Activated naive CD8-positive, alpha-beta T cell (primary cell): Measurements from ENCODE around the gene GOLGA1.
"Not testable (repeated sequence)": the region's sequence is repeated elsewhere in the genome, so short reads cannot be mapped to it uniquely, and the experiment has no call there.

Experiments
- H3K27ac Mint-ChIP-seq: one replicate; pipeline ENCODE4 v1.8.0; 2021; ENCODE audit warnings: mixed read lengths
- H3K27me3 Mint-ChIP-seq: one replicate; pipeline ENCODE4 v1.8.0; 2021; ENCODE audit warnings: mixed read lengths
- H3K36me3 Mint-ChIP-seq: one replicate; pipeline ENCODE4 v1.8.0; 2021; ENCODE audit warnings: mixed read lengths
- H3K4me1 Mint-ChIP-seq: one replicate; pipeline ENCODE4 v1.8.0; 2021; ENCODE audit warnings: low read depth, mixed read lengths
- H3K4me3 Mint-ChIP-seq: one replicate; pipeline ENCODE4 v1.8.0; 2021; ENCODE audit warnings: mild to moderate bottlenecking, mixed read lengths
- H3K9me3 Mint-ChIP-seq: one replicate; pipeline ENCODE4 v1.8.0; 2021; ENCODE audit warnings: low read depth, mixed read lengths

GOLGA1 gene

DNA sequence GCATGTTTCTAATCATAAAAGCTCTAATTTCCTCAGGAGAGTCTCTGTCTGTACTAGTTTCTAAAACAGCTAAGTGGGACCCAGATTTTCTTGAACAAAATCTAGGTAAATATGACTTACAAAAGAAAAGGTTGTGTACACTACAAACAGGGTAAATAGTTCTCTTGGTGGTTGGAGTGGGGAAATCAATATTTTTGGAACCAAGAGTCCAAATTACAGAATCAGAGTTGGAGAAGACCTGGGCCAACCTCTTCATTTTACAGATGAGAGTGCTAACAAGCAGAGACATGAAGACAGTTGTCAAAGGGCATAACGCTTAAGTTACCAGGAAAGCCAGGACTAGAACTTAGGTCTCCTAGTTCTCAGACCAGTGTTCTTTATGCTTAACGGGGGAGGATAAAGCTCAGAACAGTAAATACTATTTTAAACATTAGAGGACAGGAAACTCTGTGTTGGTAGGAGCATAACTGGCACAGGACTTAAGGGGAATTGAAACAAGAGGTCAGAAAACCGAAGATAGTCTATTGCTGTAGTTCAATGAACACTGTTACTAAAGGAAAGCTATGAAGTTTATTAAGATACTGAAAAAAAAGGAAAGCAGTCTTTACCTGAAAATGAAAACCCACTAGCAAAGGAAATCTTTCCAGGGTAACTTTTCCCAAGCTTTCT lies 9.3 kb upstream of the GOLGA1 start:
- Mint-ChIP-seq H3K36me3 (peaks cover 13% of the 10 kb centered on the region), H3K27ac (no peak overlapping the region), H3K4me3 (no peak overlapping the region), H3K27me3 (no peaks in the 10 kb centered on the region), H3K9me3 (no peaks in the 10 kb centered on the region), H3K4me1 (no peaks in the 10 kb centered on the region)

DNA sequence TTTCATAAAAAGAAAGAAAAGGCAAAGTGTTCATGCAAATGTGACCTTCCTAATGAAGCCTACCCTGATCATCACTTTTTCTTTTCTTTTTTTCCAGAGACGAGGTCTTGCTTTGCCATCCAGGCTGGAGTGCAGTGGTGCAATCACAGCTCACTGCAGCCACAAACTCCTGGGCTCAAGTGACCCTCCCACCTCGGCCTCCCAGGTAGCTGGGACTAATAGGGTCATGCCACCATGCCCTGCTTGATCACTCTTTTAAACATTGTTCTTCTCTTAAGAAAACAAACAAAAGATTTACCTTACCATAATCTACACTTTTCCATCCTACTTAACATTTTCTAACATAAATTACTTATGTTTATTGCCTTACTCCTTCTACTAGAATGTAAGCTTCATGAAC lies 8.5 kb upstream of the GOLGA1 start:
- Mint-ChIP-seq H3K9me3 (no peaks in the 10 kb centered on the region), H3K4me1 (no peaks in the 10 kb centered on the region), H3K4me3 (no peak overlapping the region), H3K27me3 (no peaks in the 10 kb centered on the region), H3K27ac (no peak overlapping the region), H3K36me3 (peaks cover 11% of the 10 kb centered on the region)

DNA sequence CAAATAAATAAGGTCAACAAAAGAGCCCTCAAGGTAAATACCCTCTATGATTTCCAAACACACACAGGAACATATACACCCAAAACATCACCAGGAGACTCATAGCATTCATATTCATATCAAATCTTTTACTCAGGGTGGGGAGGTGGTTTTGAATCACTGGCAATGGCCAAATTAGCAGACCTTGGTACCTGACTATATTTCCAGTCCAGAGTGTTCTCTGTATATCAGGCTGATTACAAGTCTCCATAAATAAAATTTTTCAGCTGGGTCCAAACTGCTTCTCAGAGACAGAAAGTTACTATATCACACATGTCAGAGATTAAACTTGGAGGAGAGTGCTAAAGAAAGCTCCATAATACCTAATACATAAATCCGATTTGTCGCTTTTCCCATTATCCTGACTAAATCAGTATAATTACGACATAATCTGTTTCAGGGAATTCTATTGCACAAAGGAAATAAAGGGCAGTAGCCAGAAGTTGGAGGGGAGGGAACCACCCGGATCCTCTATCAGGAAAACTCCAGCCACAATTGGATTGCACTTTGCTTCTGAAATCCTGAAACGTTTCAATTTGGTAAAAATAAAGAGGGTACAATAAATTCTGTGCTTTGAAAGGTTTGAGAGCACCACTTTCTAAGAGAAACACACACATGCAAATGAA lies 7.0 kb upstream of the GOLGA1 start:
- no peak overlapping the region for H3K27ac Mint-ChIP-seq
- H3K4me3 Mint-ChIP-seq, result no peak overlapping the region
- peaks cover under 1% of the 10 kb centered on the region for H3K4me1 Mint-ChIP-seq
- H3K9me3 Mint-ChIP-seq, result no peaks in the 10 kb centered on the region
- peaks cover 8% of the 10 kb centered on the region for H3K36me3 Mint-ChIP-seq
- no peaks in the 10 kb centered on the region for H3K27me3 Mint-ChIP-seq

DNA sequence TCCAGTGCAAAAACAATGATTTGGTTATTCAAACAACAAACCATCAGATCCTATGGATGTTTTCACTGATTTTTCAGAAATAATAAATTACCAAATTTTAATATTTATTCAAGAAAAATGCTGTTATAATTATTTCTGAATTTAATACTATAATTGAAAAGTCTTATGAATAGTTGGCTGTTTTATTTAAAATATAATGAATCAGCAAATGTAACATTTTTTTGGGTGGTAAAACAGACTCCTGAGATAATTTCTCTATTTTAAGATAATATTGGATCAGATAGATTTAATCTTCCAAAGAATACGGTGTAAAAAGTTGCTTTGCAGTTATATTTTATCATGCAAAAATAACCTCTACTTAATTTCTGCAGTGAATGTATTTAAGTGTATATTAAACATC lies 5.3 kb upstream of the GOLGA1 start:
- peaks cover 4% of the 10 kb centered on the region for H3K36me3 Mint-ChIP-seq
- H3K4me3 Mint-ChIP-seq, result no peak overlapping the region
- no peak overlapping the region for H3K27ac Mint-ChIP-seq
- H3K9me3 Mint-ChIP-seq, result no peaks in the 10 kb centered on the region
- no peaks in the 10 kb centered on the region for H3K27me3 Mint-ChIP-seq
- peaks cover 9% of the 10 kb centered on the region for H3K4me1 Mint-ChIP-seq

GRCh38 chr9:124941679-124942561 lies 1.0 kb upstream of the GOLGA1 start:
- Mint-ChIP-seq H3K36me3 (peaks cover 7% of the 10 kb centered on the region), H3K27me3 (no peaks in the 10 kb centered on the region), H3K4me1 (peaks cover 26% of the 10 kb centered on the region), H3K9me3 (no peaks in the 10 kb centered on the region), H3K4me3 (peak overlapping the region; percentile 95), H3K27ac (peak overlapping the region; percentile 97)

GRCh38 chr9:124940521-124940893 lies 376 bp downstream of the GOLGA1 start:
- Mint-ChIP-seq H3K36me3 (peaks cover 10% of the 10 kb centered on the region), H3K27me3 (no peaks in the 10 kb centered on the region), H3K27ac (peak overlapping the region; percentile 75), H3K9me3 (no peaks in the 10 kb centered on the region), H3K4me1 (peaks cover 26% of the 10 kb centered on the region), H3K4me3 (peak overlapping the region; percentile 95)

DNA sequence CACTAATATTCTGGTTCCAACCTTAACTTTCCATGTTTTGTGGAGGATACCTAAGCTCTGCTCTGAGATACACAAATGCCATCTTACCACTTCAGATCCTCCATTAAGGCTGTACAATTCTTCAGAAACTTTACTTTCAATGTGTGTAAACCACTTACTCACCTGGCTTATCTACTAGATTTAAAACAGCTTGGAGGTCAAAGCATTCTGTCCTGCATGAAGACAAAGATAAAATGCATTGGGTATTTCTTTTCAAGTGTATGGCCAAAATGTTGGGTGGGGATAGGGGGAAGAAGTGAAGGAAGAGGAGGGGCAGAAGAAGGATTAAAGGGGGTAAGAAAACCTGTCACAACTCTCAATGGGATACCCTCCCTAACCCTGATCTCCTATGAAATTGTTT lies 939 bp downstream of the GOLGA1 start:
- H3K9me3 Mint-ChIP-seq, result no peaks in the 10 kb centered on the region
- H3K27ac Mint-ChIP-seq, result peak overlapping the region; percentile 75
- H3K4me1 Mint-ChIP-seq, result peaks cover 26% of the 10 kb centered on the region
- no peaks in the 10 kb centered on the region for H3K27me3 Mint-ChIP-seq
- H3K36me3 Mint-ChIP-seq, result peaks cover 10% of the 10 kb centered on the region
- peak overlapping the region; percentile 95 for H3K4me3 Mint-ChIP-seq

- H3K27ac Mint-ChIP-seq, result no peak overlapping the region
- H3K36me3 Mint-ChIP-seq, result peaks cover 18% of the 10 kb centered on the region
- H3K4me3 Mint-ChIP-seq, result no peak overlapping the region
- H3K9me3 Mint-ChIP-seq, result no peaks in the 10 kb centered on the region
- H3K4me1 Mint-ChIP-seq, result peaks cover 14% of the 10 kb centered on the region
- H3K27me3 Mint-ChIP-seq, result no peaks in the 10 kb centered on the region
Measured at GRCh38 chr9:124934290-124934689, 6.6 kb downstream of the GOLGA1 start.

DNA sequence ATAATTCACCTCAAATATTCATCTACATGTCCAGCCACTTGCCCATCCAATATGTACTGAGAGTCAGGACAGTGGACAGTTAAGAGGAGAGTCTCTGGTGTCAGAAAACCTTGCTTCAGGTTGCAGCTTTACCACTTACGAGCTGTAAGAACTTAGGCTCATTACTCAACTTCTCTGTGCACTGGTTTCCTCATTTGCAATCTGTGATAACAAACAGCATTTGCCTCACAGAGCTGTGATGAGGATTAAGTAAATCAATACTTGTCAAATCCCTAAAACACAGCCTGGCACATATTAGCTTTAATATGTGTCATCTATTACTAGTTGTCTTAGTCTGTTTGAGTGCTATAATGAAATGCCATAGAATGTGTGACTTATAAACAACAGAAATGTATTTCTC lies 8.6 kb downstream of the GOLGA1 start:
- Mint-ChIP-seq H3K27ac (no peak overlapping the region), H3K4me1 (peaks cover 3% of the 10 kb centered on the region), H3K36me3 (peaks cover 20% of the 10 kb centered on the region), H3K4me3 (no peak overlapping the region), H3K27me3 (no peaks in the 10 kb centered on the region), H3K9me3 (no peaks in the 10 kb centered on the region)

DNA sequence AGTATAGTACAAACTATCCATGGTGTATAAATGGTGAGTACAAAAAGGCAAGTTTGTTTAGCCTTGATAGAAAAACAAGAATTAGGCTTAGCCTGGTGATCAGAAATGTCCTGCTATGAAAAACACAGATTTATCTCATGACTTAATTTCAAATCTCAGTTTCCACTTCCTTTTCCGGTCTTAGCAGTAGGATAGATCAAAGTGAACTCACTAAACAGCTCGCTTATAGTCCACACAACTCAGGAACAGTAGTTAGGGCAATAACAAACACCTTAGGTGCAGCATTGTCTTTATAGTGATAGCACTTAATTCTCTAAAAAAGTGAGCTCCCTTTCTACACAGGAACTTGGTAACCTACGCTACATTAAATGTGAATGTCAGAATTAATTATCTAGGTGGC lies 11.4 kb downstream of the GOLGA1 start:
- peaks cover 3% of the 10 kb centered on the region for H3K4me1 Mint-ChIP-seq
- no peak overlapping the region for H3K4me3 Mint-ChIP-seq
- no peaks in the 10 kb centered on the region for H3K9me3 Mint-ChIP-seq
- H3K27me3 Mint-ChIP-seq, result no peaks in the 10 kb centered on the region
- peaks cover 24% of the 10 kb centered on the region for H3K36me3 Mint-ChIP-seq
- H3K27ac Mint-ChIP-seq, result no peak overlapping the region

GRCh38 chr9:124928116-124928515 lies 12.8 kb downstream of the GOLGA1 start:
- peaks cover 18% of the 10 kb centered on the region for H3K36me3 Mint-ChIP-seq
- H3K27ac Mint-ChIP-seq, result no peak overlapping the region
- peaks cover 3% of the 10 kb centered on the region for H3K4me1 Mint-ChIP-seq
- no peaks in the 10 kb centered on the region for H3K27me3 Mint-ChIP-seq
- H3K9me3 Mint-ChIP-seq, result no peaks in the 10 kb centered on the region
- H3K4me3 Mint-ChIP-seq, result no peak overlapping the region

DNA sequence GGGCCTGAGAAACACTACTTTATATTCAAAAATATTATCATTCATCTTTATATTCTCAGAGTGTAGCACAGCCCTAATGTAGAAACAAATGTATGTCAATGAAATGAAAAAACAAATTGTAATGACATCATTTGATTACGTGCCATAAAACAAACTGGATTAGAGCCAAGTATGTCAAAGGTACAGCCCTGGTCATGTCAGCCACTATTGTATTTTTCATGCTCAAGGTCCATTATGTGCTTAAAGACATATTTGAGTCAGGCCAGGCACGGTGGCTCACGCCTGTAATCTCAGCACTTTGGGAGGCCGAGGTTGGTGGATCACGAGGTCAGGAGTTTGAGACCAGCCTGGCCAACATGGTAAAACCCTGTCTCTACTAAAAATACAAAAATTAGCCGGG lies 20.5 kb downstream of the GOLGA1 start:
- H3K9me3 Mint-ChIP-seq, H3K36me3 Mint-ChIP-seq, H3K27ac Mint-ChIP-seq, H3K4me3 Mint-ChIP-seq, H3K27me3 Mint-ChIP-seq, H3K4me1 Mint-ChIP-seq: not testable (repeated sequence)

GRCh38 chr9:124914753-124915405 lies 26.0 kb downstream of the GOLGA1 start:
- Mint-ChIP-seq H3K27me3 (no peaks in the 10 kb centered on the region), H3K4me3 (no peak overlapping the region), H3K4me1 (no peaks in the 10 kb centered on the region), H3K9me3 (no peaks in the 10 kb centered on the region), H3K36me3 (peaks cover 34% of the 10 kb centered on the region), H3K27ac (no peak overlapping the region)

- H3K4me1 Mint-ChIP-seq, result no peaks in the 10 kb centered on the region
- H3K4me3 Mint-ChIP-seq, result no peak overlapping the region
- H3K27me3 Mint-ChIP-seq, result no peaks in the 10 kb centered on the region
- no peak overlapping the region for H3K27ac Mint-ChIP-seq
- peaks cover 35% of the 10 kb centered on the region for H3K36me3 Mint-ChIP-seq
- no peaks in the 10 kb centered on the region for H3K9me3 Mint-ChIP-seq
Measured at GRCh38 chr9:124913378-124913777, 27.5 kb downstream of the GOLGA1 start.

GRCh38 chr9:124911766-124912165 lies 29.1 kb downstream of the GOLGA1 start:
- Mint-ChIP-seq H3K27ac (peak overlapping the region; percentile 34), H3K36me3 (peaks cover 44% of the 10 kb centered on the region), H3K9me3 (no peaks in the 10 kb centered on the region), H3K27me3 (no peaks in the 10 kb centered on the region), H3K4me1 (no peaks in the 10 kb centered on the region), H3K4me3 (no peak overlapping the region)
